Spleen (tissue), 7 donors: ENCODE results near the gene CCDC69.

Experiments
- CTCF ChIP-seq, 11 experiments: fragments of 200-600 bp in 7 of 11; fragments of 450-650 bp in 4 of 11; sonication (generic) in 4 of 11; IDR thresholded peaks in 8 of 11; conservative IDR thresholded peaks in 3 of 11; 1 replicate in 7 of 11; 2 replicates in 4 of 11; pipeline versions ENCODE4 v1.4.0 to v1.8.0; 2016 to 2021; ENCODE audit warnings: antibody characterized with exemption in 11 of 11, inconsistent platforms in 4 of 11, mild to moderate bottlenecking in 1 of 11
- POLR2AphosphoS5 ChIP-seq, 3 donors: sonication (generic); formaldehyde crosslinking; IDR thresholded peaks; one replicate each; pipeline ENCODE4 v1.5.1; 2017; ENCODE audit warnings: antibody characterized with exemption in 3 of 3
- donor health status: DM: no; HTN: no; CAD: no; lungs with moderate emphysema.
- donor health status: DM: no; HTN: no; CAD: no.
- donor health status: DM: no; HTN: no; CAD: no.

- TF ChIP-seq CTCF (IDR thresholded peaks at IDR 0.05 in 8 of 11, conservative IDR thresholded peaks at IDR 0.05 in 3 of 11), result no peak
- no peak for TF ChIP-seq POLR2AphosphoS5 (IDR thresholded peaks at IDR 0.05)
These were observed 41.9 kb downstream of the CCDC69 start for GRCh38 chr5:151181818-151182523.
